Memory B cell (primary cell): ENCODE results near the gene LTN1.

Experiments
- ATAC-seq: fragments of 150-1000 bp; cut with Tn5 transposase; 2 replicates; pipeline ENCODE4 v1.10.0; 2021; ENCODE audit warnings: low read depth, mild to moderate bottlenecking, moderate library complexity
- DNase-seq, 2 donors: peaks; one replicate each; pipeline ENCODE4 v3.0.0; 2022; ENCODE audit warnings: low spot score in 2 of 2
- H3K27ac Mint-ChIP-seq: one replicate; pipeline ENCODE4 v1.8.0; 2022; ENCODE audit warnings: mild to moderate bottlenecking, moderate library complexity, mixed read lengths
- H3K27me3 Mint-ChIP-seq: one replicate; pipeline ENCODE4 v1.8.0; 2022; ENCODE audit warnings: mixed read lengths
- H3K36me3 Mint-ChIP-seq: one replicate; pipeline ENCODE4 v1.8.0; 2022; ENCODE audit warnings: mild to moderate bottlenecking, mixed read lengths
- H3K4me1 Mint-ChIP-seq: one replicate; pipeline ENCODE4 v1.8.0; 2022; ENCODE audit warnings: mixed read lengths
- H3K4me3 Mint-ChIP-seq: one replicate; pipeline ENCODE4 v1.8.0; 2022; ENCODE audit warnings: mild to moderate bottlenecking, moderate library complexity, mixed read lengths
- H3K9me3 Mint-ChIP-seq: one replicate; pipeline ENCODE4 v1.8.0; 2022; ENCODE audit warnings: mixed read lengths

LTN1 gene

GRCh38 chr21:28971171-28971570 lies 21.5 kb downstream of the LTN1 start:
- peaks cover 29% of the 10 kb centered on the region for H3K36me3 Mint-ChIP-seq
- H3K4me1 Mint-ChIP-seq = peaks cover 4% of the 10 kb centered on the region
- H3K27ac Mint-ChIP-seq = no peak overlapping the region
- no peak for DNase-seq
- H3K4me3 Mint-ChIP-seq = no peak overlapping the region
- no peak for ATAC-seq
- no peaks in the 10 kb centered on the region for H3K9me3 Mint-ChIP-seq
- no peaks in the 10 kb centered on the region for H3K27me3 Mint-ChIP-seq

DNA sequence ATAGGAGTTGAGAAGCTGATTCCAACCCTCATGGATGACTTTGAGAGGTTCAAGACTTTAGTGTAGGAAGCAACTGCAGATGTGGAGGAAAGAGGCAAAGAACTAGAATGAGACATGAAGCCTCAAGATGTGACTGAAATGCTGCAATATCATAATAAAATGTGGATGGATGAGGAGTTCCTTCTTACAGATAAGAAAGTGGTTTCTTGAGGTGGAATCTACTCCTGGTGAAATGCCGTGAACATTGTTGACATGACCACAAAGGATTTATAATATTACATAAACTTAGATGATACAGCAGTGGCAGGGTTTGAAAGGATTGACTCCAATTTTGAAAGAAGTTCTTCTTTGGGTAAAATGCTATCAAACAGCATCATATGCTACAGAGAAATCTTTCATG lies 28.8 kb downstream of the LTN1 start:
- Mint-ChIP-seq H3K27me3 (no peaks in the 10 kb centered on the region), H3K4me3 (no peak overlapping the region), H3K27ac (no peak overlapping the region), H3K4me1 (no peaks in the 10 kb centered on the region), H3K9me3 (no peaks in the 10 kb centered on the region), H3K36me3 (peaks cover 36% of the 10 kb centered on the region)
- ATAC-seq (no peak), DNase-seq (no peak)

DNA sequence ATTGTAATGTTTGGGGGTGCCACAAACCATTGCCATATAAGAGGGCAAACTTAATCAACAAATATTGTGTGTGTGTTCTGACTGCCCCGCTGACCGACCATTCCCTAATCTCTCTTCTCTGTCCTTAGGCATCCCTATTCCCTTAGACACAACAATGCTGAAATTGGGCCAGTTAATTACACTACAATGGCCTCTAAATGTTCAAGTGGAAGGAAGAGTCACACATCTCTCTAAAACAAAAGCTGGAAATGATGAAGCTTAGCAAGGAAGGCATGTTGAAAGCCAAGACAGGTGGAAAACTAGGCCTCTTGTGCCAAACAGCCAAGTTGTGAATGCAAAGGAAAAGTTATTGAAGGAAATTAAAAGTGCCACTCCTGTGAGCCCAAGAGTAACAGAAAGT lies 30.2 kb downstream of the LTN1 start:
- DNase-seq = no peak
- H3K4me1 Mint-ChIP-seq = no peaks in the 10 kb centered on the region
- H3K4me3 Mint-ChIP-seq = no peak overlapping the region
- peaks cover 38% of the 10 kb centered on the region for H3K36me3 Mint-ChIP-seq
- H3K27me3 Mint-ChIP-seq = no peaks in the 10 kb centered on the region
- no peak overlapping the region for H3K27ac Mint-ChIP-seq
- H3K9me3 Mint-ChIP-seq = no peaks in the 10 kb centered on the region
- ATAC-seq = no peak

DNA sequence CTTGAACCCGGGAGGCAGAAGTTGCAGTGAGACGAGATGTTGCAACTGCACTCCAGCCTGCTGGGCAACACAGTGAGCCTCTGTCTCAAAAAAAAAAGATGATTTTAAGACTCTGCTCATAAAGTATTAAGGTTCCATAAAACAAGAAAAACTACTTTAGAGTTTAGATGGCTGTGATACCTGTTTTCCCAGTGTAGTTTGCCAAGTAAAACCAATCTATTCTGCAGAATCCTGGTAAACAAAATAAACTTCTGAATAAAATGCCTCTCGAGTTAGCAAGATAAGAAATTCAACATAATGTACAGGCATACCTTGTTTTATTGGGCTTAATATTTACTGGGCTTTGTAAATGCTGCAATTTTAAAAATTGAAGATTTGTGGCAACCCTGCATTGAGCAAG lies 30.8 kb downstream of the LTN1 start:
- ATAC-seq = no peak
- no peak for DNase-seq
- Mint-ChIP-seq H3K4me1 (no peaks in the 10 kb centered on the region), H3K9me3 (no peaks in the 10 kb centered on the region), H3K36me3 (peaks cover 39% of the 10 kb centered on the region), H3K27me3 (no peaks in the 10 kb centered on the region), H3K4me3 (no peak overlapping the region), H3K27ac (no peak overlapping the region)

DNA sequence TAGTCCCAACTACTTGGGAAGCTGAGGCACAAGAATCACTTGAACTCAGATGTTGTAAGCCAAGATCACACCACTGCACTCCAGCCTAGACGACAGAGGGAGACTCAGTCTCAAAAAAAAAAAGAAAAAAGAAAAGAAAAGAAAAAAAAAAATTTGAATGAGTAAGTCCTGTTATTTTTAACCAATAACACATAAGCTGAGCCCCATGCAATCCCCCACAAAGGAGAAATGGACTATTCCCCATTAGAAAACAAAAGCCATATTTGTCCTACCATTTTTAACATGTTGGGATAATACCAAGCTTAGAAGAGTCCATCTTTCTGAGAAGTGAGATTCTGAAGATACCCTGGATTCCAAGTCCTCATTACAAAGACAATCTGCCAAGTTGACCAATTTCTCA lies 32.4 kb downstream of the LTN1 start:
- Mint-ChIP-seq H3K4me1 (no peaks in the 10 kb centered on the region), H3K36me3 (peaks cover 37% of the 10 kb centered on the region), H3K27ac (peak overlapping the region; percentile 24), H3K9me3 (no peaks in the 10 kb centered on the region), H3K27me3 (no peaks in the 10 kb centered on the region), H3K4me3 (no peak overlapping the region)
- no peak for DNase-seq
- ATAC-seq = no peak

- ATAC-seq = no peak
- Mint-ChIP-seq H3K27ac (no peak overlapping the region), H3K9me3 (no peaks in the 10 kb centered on the region), H3K4me1 (no peaks in the 10 kb centered on the region), H3K4me3 (no peak overlapping the region), H3K36me3 (peaks cover 42% of the 10 kb centered on the region), H3K27me3 (no peaks in the 10 kb centered on the region)
- no peak for DNase-seq
Measured at GRCh38 chr21:28959367-28960099, 33.1 kb downstream of the LTN1 start.

DNA sequence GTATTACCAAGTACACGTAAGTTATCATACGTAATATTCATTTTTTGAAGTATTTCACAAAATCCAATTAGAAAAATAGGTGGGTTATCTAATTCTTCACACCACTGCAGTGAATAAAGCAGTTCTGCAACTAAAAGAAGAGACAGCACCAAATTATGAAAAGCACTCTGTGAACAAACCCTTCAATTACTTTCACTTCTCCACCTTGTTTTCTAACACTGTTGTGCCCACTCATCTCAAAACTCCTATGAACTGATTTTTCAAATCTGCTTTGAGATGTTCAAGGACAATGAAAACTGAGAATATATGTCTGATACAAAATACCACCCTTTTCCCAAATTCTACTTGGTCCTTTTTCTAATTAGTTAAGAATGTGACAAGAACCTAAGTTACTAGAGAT lies 39.4 kb downstream of the LTN1 start:
- Mint-ChIP-seq H3K4me3 (no peak overlapping the region), H3K27ac (no peak overlapping the region), H3K9me3 (no peaks in the 10 kb centered on the region), H3K27me3 (no peaks in the 10 kb centered on the region), H3K4me1 (no peaks in the 10 kb centered on the region), H3K36me3 (peaks cover 36% of the 10 kb centered on the region)
- DNase-seq (no peak), ATAC-seq (no peak)

GRCh38 chr21:28952686-28953085 lies 40.0 kb downstream of the LTN1 start:
- Mint-ChIP-seq H3K4me1 (no peaks in the 10 kb centered on the region), H3K9me3 (no peaks in the 10 kb centered on the region), H3K27me3 (no peaks in the 10 kb centered on the region), H3K27ac (no peak overlapping the region), H3K4me3 (no peak overlapping the region), H3K36me3 (peaks cover 34% of the 10 kb centered on the region)
- ATAC-seq (no peak), DNase-seq (no peak)

DNA sequence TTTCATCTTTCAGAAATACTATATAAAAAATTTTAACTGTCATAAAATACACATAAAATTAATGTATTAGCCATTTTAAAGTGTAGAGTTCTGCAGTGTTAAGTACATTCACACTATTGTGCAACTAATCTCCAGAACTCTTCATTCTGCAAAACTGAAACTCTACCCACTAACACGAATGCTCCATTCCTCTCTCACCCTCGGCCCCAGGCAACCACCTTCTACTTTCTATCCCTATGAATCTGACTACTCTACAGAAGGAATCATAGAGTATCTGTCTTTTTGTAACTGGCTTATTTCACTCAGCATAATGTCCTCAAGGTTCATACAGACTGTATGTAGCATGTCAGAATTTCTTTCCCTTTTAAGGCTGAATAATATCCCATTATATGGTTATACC lies 43.4 kb downstream of the LTN1 start:
- no peak for DNase-seq
- Mint-ChIP-seq H3K4me1 (no peaks in the 10 kb centered on the region), H3K27ac (no peak overlapping the region), H3K4me3 (no peak overlapping the region), H3K36me3 (peaks cover 24% of the 10 kb centered on the region), H3K27me3 (no peaks in the 10 kb centered on the region), H3K9me3 (no peaks in the 10 kb centered on the region)
- ATAC-seq = no peak

- Mint-ChIP-seq H3K36me3 (peaks cover 23% of the 10 kb centered on the region), H3K27me3 (no peaks in the 10 kb centered on the region), H3K27ac (no peak overlapping the region), H3K4me3 (no peak overlapping the region), H3K4me1 (no peaks in the 10 kb centered on the region), H3K9me3 (no peaks in the 10 kb centered on the region)
- DNase-seq (no peak), ATAC-seq (no peak)
Measured at GRCh38 chr21:28944296-28944695, 48.4 kb downstream of the LTN1 start.

DNA sequence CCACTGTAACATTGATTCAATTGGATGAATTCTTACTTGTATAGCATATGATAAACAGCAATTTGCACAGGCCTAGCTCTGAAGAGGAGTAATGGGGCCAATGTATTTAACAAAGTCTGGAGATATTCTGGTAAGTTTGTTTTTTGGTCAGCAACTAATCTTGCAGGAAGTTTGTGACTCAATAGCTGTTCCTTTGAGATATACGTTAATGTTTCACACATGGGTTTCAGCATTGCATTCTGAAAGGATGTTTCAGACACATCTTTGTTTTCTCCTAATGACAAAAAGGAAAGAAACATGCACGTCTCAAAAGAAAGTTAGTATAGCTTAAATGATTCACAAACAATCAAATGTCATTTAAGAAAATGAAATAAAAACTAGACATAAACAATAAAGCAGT lies 49.0 kb downstream of the LTN1 start:
- H3K27ac Mint-ChIP-seq = no peak overlapping the region
- no peak for DNase-seq

GRCh38 chr21:28938726-28939125 lies 54.0 kb downstream of the LTN1 start:
- Mint-ChIP-seq H3K27me3 (no peaks in the 10 kb centered on the region), H3K4me1 (no peaks in the 10 kb centered on the region), H3K4me3 (no peak overlapping the region), H3K9me3 (no peaks in the 10 kb centered on the region), H3K27ac (no peak overlapping the region), H3K36me3 (peaks cover 28% of the 10 kb centered on the region)
- ATAC-seq (no peak), DNase-seq (no peak)

More for the DNA sequence above, 49.0 kb downstream of the LTN1 start:
- no peak overlapping the region for H3K4me3 Mint-ChIP-seq
- H3K27me3 Mint-ChIP-seq = no peaks in the 10 kb centered on the region
- no peaks in the 10 kb centered on the region for H3K9me3 Mint-ChIP-seq
- no peak for ATAC-seq
- H3K4me1 Mint-ChIP-seq = no peaks in the 10 kb centered on the region
- H3K36me3 Mint-ChIP-seq = peaks cover 21% of the 10 kb centered on the region

DNA sequence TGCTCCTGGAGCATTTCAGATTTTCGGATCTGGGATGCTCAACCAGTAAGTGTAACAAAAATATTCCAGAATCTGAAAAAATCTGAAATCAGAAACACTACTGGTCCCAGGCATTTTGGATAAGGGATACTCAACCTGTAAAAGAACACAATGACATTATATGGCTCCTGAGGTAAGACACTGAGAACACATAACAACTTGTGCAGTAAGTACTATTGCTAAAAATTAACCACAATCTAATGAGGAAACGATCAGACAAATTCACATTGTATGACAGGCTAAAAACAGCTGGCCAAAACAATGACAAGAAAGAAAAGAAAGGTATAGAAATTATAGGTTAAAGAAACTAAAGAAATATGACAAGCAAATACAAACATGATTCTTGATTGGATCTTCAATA lies 54.9 kb downstream of the LTN1 start:
- H3K4me1 Mint-ChIP-seq = no peaks in the 10 kb centered on the region
- ATAC-seq (no peak), DNase-seq (no peak)
- H3K4me3 Mint-ChIP-seq = no peak overlapping the region
- peaks cover 33% of the 10 kb centered on the region for H3K36me3 Mint-ChIP-seq
- no peaks in the 10 kb centered on the region for H3K9me3 Mint-ChIP-seq
- H3K27ac Mint-ChIP-seq = no peak overlapping the region
- H3K27me3 Mint-ChIP-seq = no peaks in the 10 kb centered on the region

DNA sequence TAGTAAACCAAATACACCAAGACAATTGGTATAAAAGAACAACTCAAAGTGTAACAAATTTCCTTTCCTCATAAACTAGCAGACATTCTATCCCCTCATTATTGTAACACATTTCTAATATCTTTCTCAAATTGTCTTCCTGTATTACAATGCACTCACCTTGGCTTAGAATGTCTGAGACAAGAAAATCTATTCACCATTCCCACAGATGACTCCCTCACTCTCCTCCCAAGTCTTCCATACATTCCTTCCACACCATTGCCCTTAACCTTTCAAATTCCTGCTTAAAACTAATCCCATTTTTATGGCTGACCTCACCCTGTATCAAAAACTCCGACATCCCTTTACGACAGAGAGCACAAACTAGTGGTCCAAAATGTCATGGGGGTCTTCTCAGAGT lies 56.0 kb downstream of the LTN1 start:
- Mint-ChIP-seq H3K4me3 (no peak overlapping the region), H3K27ac (no peak overlapping the region), H3K9me3 (no peaks in the 10 kb centered on the region), H3K27me3 (no peaks in the 10 kb centered on the region), H3K4me1 (no peaks in the 10 kb centered on the region), H3K36me3 (peaks cover 27% of the 10 kb centered on the region)
- DNase-seq (no peak), ATAC-seq (no peak)

DNA sequence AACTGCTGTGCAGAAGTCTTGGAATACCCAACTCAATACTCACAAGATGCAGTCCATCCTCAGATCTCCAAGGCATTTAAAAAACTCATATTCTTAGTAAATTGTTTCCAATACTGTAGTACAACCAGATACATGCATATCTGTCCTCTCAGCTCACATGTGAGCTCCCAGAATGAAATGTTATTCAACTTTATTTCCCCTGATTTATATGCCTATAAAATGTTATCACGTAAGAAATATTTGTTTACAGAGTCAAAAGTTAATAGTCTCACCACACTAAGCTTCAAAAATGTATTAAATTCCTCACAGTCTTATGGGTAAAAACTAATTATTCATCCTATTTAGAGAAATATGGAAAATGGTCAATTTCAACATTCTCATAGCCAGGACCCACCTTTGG lies 56.6 kb downstream of the LTN1 start:
- Mint-ChIP-seq H3K9me3 (no peaks in the 10 kb centered on the region), H3K4me3 (no peak overlapping the region), H3K27me3 (no peaks in the 10 kb centered on the region), H3K27ac (no peak overlapping the region), H3K4me1 (no peaks in the 10 kb centered on the region), H3K36me3 (peaks cover 27% of the 10 kb centered on the region)
- ATAC-seq = no peak
- DNase-seq = no peak
